ENCODE data around the gene ORAI1. TPM values are rescaled to one million over a fixed set of nuclear protein-coding genes. Genes with fewer than 3 reads are reported as not detected.
A peak's percentile ranks its signal among the peaks of the same experiment; 100 is the strongest.

Gene ORAI1
- total RNA-seq, 2 experiments from 2014 or later = 21.1 to 21.8 TPM

DNA sequence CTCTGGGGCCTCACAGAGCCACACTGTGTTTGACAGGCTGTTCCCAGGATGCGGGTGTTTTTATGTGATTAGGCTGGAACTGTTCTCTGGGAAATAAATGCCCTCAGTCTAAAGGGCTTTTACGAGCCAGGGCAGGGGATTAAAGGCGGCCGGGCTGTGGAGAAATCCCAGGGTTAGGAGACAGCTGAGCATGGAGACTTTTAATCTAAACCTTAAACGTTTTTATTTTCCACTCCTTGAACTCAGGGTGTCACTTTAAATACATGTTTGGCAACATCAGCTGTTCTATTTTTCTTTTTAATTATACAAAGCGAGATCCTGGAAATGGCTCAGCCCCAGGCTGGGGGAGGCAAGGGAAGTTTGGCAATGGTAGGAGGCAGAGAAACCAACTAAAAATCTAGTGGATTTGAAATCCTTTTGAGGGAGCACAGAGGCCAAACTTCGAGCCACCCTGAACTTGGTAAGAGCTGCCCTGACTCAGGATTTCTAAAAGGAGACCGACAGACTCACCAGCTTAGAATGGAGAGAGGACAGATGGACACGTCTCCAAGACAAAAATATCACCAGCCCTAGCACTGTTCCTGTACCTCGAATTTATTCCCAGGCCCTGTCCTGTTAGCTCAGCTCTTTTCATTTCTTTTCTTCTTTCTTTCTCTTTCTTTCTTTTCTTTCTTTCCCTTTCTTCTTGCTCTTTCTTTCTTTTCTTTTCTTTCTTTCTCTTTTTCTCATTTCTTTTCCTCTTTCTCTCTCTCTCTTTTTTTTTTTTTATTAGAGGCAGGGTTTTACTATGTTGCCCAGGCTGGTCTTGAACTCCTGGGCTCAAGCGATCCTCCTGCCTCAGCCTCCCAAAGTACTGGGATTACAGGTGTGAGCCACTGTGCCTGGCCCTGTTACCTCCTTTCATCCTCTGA is 15.8 kb upstream of the ORAI1 start:
- H3K9me3 Mint-ChIP-seq = no peaks in the 10 kb centered on the region
- no peak overlapping the region for H3K4me3 Mint-ChIP-seq
- H3K27me3 Mint-ChIP-seq (ENCODE audit: low read depth) = no peaks in the 10 kb centered on the region
- no peaks in the 10 kb centered on the region for H3K36me3 Mint-ChIP-seq (ENCODE audit: low read depth)
- H3K4me1 Mint-ChIP-seq (ENCODE audit: low read depth) = peaks cover 1% of the 10 kb centered on the region
- no peak overlapping the region for H3K27ac Mint-ChIP-seq
- intact Hi-C loops (cut with micrococcal nuclease) = no loop called here
- DNase-seq = no peak
- CTCF ChIA-PET = interaction anchor here (0.7 kb wide), 1 partner anchor 58 kb away, joined by 7 read pairs; the partner anchor contains the start of gene MORN3

GRCh38 chr12:121611306-121611705 is 15.0 kb upstream of the ORAI1 start:
- H3K4me1 Mint-ChIP-seq (ENCODE audit: low read depth) = peaks cover 1% of the 10 kb centered on the region
- H3K27ac Mint-ChIP-seq = no peak overlapping the region
- no peaks in the 10 kb centered on the region for H3K27me3 Mint-ChIP-seq (ENCODE audit: low read depth)
- H3K36me3 Mint-ChIP-seq (ENCODE audit: low read depth) = no peaks in the 10 kb centered on the region
- H3K4me3 Mint-ChIP-seq = no peak overlapping the region
- intact Hi-C loops (cut with micrococcal nuclease) = no loop called here
- CTCF ChIA-PET = interaction anchor here (0.7 kb wide), 1 partner anchor 58 kb away, joined by 7 read pairs; the partner anchor contains the start of gene MORN3
- no peaks in the 10 kb centered on the region for H3K9me3 Mint-ChIP-seq
- peak; percentile 28 for DNase-seq

GRCh38 chr12:121613462-121613861 is 12.9 kb upstream of the ORAI1 start:
- CTCF ChIA-PET = no interaction called here
- Mint-ChIP-seq H3K4me3 (no peak overlapping the region), H3K9me3 (no peaks in the 10 kb centered on the region), H3K4me1 (ENCODE audit: low read depth) (peaks cover 1% of the 10 kb centered on the region), H3K27ac (no peak overlapping the region), H3K27me3 (ENCODE audit: low read depth) (no peaks in the 10 kb centered on the region), H3K36me3 (ENCODE audit: low read depth) (no peaks in the 10 kb centered on the region)
- intact Hi-C loops (cut with micrococcal nuclease) = no loop called here
- DNase-seq = no peak

DNA sequence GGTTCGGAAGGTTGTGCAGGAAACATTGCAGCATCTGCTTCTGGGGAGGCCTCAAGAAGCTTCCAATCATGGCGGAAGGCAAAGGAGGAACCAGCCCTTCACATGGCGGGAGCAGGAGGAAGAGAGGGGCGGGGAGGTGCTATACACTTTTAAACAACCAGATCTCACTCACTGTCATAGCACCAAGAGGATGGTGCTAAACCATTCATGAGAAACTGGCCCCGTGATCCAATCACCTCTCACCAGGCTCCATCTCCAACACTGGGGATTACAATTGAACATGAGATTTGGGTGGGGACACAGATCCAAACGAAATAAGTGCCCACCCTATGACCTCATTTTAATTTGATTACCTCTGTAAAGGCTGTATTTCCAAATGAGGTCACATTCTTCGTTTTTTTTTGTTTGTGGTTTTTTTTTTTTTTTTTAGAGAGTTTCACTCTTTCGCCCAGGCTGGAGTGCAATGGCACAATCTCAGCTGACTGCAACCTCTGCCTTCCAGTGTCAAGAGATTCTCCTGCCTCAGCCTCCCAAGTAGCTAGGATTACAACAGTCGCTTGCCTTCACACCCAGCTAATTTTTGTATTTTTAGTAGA is 11.4 kb upstream of the ORAI1 start:
- H3K4me1 Mint-ChIP-seq (ENCODE audit: low read depth) = peaks cover 1% of the 10 kb centered on the region
- no peak for DNase-seq
- CTCF ChIA-PET = interaction anchor here (0.6 to 0.7 kb wide), 3 partner anchors 73 to 284 kb away, joined by 3 to 5 read pairs (median 4); no protein-coding TSS in a partner anchor
- no peaks in the 10 kb centered on the region for H3K27me3 Mint-ChIP-seq (ENCODE audit: low read depth)
- intact Hi-C loops (cut with micrococcal nuclease) = no loop called here
- H3K9me3 Mint-ChIP-seq = no peaks in the 10 kb centered on the region
- H3K4me3 Mint-ChIP-seq = no peak overlapping the region
- no peak overlapping the region for H3K27ac Mint-ChIP-seq
- no peaks in the 10 kb centered on the region for H3K36me3 Mint-ChIP-seq (ENCODE audit: low read depth)

GRCh38 chr12:121618659-121619233 is 7.6 kb upstream of the ORAI1 start:
- intact Hi-C loops (cut with micrococcal nuclease) = no loop called here
- Mint-ChIP-seq H3K4me3 (no peak overlapping the region), H3K27me3 (ENCODE audit: low read depth) (no peaks in the 10 kb centered on the region), H3K4me1 (ENCODE audit: low read depth) (peaks cover 3% of the 10 kb centered on the region), H3K9me3 (no peaks in the 10 kb centered on the region), H3K27ac (no peak overlapping the region), H3K36me3 (ENCODE audit: low read depth) (no peaks in the 10 kb centered on the region)
- CTCF ChIA-PET = no interaction called here
- no peak for DNase-seq

DNA sequence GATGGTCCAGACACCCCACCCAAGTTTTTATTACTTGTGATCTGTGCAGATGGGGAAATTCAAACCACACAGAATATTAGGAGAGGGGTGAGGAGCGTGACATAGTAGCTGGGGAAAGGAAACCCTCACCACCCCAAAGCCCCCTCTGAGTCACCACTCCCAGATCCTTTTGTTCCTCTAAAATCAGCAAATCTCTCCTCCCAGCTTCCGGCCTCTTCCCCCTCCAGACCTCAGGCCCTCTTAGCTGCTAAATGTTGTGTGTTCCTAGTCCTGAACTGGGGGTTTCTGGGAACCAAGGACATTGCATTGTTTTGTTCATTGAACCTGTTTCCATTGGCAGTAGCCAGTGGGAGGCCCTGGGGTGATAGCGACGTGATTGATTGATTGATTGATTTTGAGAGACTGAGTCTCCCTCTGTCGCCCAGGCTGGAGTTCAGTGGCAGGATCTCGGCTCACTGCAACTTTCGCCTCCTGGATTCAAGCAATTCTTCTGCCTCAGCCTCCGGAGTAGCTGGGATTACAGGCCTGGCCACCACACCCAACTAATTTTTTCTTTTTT is 5.9 kb upstream of the ORAI1 start:
- Mint-ChIP-seq H3K27ac (no peak overlapping the region), H3K4me1 (ENCODE audit: low read depth) (peaks cover 10% of the 10 kb centered on the region), H3K9me3 (no peaks in the 10 kb centered on the region), H3K4me3 (no peak overlapping the region), H3K27me3 (ENCODE audit: low read depth) (no peaks in the 10 kb centered on the region), H3K36me3 (ENCODE audit: low read depth) (no peaks in the 10 kb centered on the region)
- intact Hi-C loops (cut with micrococcal nuclease) = no loop called here
- CTCF ChIA-PET = interaction anchor here (1.5 kb wide), 1 partner anchor 68 kb away, joined by 5 read pairs; no protein-coding TSS in a partner anchor
- DNase-seq = no peak

- Mint-ChIP-seq H3K27ac (peak overlapping the region; percentile 98), H3K9me3 (no peaks in the 10 kb centered on the region), H3K36me3 (ENCODE audit: low read depth) (peaks cover 27% of the 10 kb centered on the region), H3K4me3 (peak overlapping the region; percentile 83), H3K4me1 (ENCODE audit: low read depth) (peaks cover 45% of the 10 kb centered on the region), H3K27me3 (ENCODE audit: low read depth) (no peaks in the 10 kb centered on the region)
- intact Hi-C loops (cut with micrococcal nuclease) = loop anchor here (1.0 to 5.0 kb wide), 13 partner anchors 10 to 482 kb away; partner anchors contain the start of genes CAMKK2, MLXIP and PSMD9
- peak; percentile 90 for DNase-seq
- CTCF ChIA-PET = interaction anchor here (0.6 to 9.5 kb wide), 18 partner anchors 9 to 167 kb away, joined by 3 to 110 read pairs (median 6); partner anchors contain the start of genes KDM2B and MORN3
These were observed 717 bp downstream of the ORAI1 start for GRCh38 chr12:121626853-121627640.

- intact Hi-C loops (cut with micrococcal nuclease) = loop anchor here (5.0 kb wide), 1 partner anchor 449 kb away; the partner anchor contains the start of gene MLXIP
- peaks cover 28% of the 10 kb centered on the region for H3K36me3 Mint-ChIP-seq (ENCODE audit: low read depth)
- H3K27me3 Mint-ChIP-seq (ENCODE audit: low read depth) = no peaks in the 10 kb centered on the region
- peak overlapping the region; percentile 83 for H3K4me3 Mint-ChIP-seq
- peak; percentile 25 for DNase-seq
- peak overlapping the region; percentile 98 for H3K27ac Mint-ChIP-seq
- CTCF ChIA-PET = interaction anchor here (0.6 to 9.5 kb wide), 13 partner anchors 8 to 166 kb away, joined by 3 to 110 read pairs (median 7); partner anchors contain the start of genes KDM2B and MORN3
- peaks cover 55% of the 10 kb centered on the region for H3K4me1 Mint-ChIP-seq (ENCODE audit: low read depth)
- no peaks in the 10 kb centered on the region for H3K9me3 Mint-ChIP-seq
These were observed 1.7 kb downstream of the ORAI1 start for GRCh38 chr12:121628037-121628436.

- peaks cover 28% of the 10 kb centered on the region for H3K36me3 Mint-ChIP-seq (ENCODE audit: low read depth)
- H3K4me1 Mint-ChIP-seq (ENCODE audit: low read depth) = peaks cover 57% of the 10 kb centered on the region
- peak; percentile 52 for DNase-seq
- intact Hi-C loops (cut with micrococcal nuclease) = loop anchor here (5.0 kb wide), 1 partner anchor 449 kb away; the partner anchor contains the start of gene MLXIP
- CTCF ChIA-PET = interaction anchor here (0.7 to 9.5 kb wide), 8 partner anchors 8 to 151 kb away, joined by 3 to 110 read pairs (median 9); partner anchors contain the start of genes KDM2B and MORN3
- peak overlapping the region; percentile 83 for H3K4me3 Mint-ChIP-seq
- H3K27me3 Mint-ChIP-seq (ENCODE audit: low read depth) = no peaks in the 10 kb centered on the region
- no peaks in the 10 kb centered on the region for H3K9me3 Mint-ChIP-seq
- peak overlapping the region; percentile 98 for H3K27ac Mint-ChIP-seq
These were observed 2.2 kb downstream of the ORAI1 start for GRCh38 chr12:121628536-121628935.

GRCh38 chr12:121630791-121631355 is 4.5 kb downstream of the ORAI1 start:
- CTCF ChIA-PET = interaction anchor here (0.7 to 9.5 kb wide), 3 partner anchors 39 to 78 kb away, joined by 3 to 110 read pairs (median 3); partner anchors contain the start of gene MORN3
- peak overlapping the region; percentile 98 for H3K27ac Mint-ChIP-seq
- intact Hi-C loops (cut with micrococcal nuclease) = no loop called here
- peak overlapping the region; percentile 20 for H3K4me3 Mint-ChIP-seq
- H3K4me1 Mint-ChIP-seq (ENCODE audit: low read depth) = peaks cover 62% of the 10 kb centered on the region
- peaks cover 30% of the 10 kb centered on the region for H3K36me3 Mint-ChIP-seq (ENCODE audit: low read depth)
- DNase-seq = no peak
- H3K9me3 Mint-ChIP-seq = no peaks in the 10 kb centered on the region
- H3K27me3 Mint-ChIP-seq (ENCODE audit: low read depth) = no peaks in the 10 kb centered on the region

Measured in activated naive CD4-positive, alpha-beta T cell treated with anti-CD3 and anti-CD28 coated beads for 36 hours (primary cell).